Measurements from ENCODE around the gene KIF19. TPM values are rescaled to one million over a fixed set of nuclear protein-coding genes. Genes with fewer than 3 reads are reported as not detected.

KIF19 gene
- total and polyA plus RNA-seq, 2 of the 8 experiments (the other 6 are each of a cell fraction or from before 2014, with no cell fraction given) = 0.52 to 0.77 TPM

DNA sequence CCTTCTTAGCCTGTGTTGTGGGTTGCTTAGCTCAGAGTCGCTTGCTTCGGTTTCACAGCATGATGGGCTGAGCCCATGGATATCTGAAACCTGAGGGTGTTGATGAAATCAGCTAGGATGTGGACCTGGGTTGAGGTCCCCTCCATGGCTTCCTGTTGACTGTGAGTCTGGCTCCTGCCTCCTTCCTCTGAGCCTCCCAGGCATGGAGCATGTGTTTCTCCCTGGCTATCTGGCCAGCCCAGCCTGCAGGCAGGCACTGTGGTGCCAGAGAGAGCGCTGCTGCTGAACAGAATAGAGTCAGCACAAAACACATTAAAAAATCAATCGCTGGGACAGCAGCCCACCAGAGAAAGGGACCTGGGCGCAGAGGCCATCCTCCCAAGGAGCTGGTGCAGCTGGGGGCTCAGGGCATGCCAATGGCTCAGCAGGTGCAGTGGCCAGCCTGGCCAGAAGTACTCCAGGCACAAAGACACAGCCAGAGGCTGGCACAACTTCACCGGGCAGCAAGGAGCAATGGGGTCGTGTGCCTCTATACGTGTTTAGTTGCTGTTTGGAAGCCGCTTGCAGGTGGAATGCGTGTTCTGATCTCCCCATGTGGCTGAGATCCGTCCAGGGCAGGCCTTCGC lies 77.6 kb downstream of the KIF19 start (continued):
- TF ChIP-seq, protein P1, sequence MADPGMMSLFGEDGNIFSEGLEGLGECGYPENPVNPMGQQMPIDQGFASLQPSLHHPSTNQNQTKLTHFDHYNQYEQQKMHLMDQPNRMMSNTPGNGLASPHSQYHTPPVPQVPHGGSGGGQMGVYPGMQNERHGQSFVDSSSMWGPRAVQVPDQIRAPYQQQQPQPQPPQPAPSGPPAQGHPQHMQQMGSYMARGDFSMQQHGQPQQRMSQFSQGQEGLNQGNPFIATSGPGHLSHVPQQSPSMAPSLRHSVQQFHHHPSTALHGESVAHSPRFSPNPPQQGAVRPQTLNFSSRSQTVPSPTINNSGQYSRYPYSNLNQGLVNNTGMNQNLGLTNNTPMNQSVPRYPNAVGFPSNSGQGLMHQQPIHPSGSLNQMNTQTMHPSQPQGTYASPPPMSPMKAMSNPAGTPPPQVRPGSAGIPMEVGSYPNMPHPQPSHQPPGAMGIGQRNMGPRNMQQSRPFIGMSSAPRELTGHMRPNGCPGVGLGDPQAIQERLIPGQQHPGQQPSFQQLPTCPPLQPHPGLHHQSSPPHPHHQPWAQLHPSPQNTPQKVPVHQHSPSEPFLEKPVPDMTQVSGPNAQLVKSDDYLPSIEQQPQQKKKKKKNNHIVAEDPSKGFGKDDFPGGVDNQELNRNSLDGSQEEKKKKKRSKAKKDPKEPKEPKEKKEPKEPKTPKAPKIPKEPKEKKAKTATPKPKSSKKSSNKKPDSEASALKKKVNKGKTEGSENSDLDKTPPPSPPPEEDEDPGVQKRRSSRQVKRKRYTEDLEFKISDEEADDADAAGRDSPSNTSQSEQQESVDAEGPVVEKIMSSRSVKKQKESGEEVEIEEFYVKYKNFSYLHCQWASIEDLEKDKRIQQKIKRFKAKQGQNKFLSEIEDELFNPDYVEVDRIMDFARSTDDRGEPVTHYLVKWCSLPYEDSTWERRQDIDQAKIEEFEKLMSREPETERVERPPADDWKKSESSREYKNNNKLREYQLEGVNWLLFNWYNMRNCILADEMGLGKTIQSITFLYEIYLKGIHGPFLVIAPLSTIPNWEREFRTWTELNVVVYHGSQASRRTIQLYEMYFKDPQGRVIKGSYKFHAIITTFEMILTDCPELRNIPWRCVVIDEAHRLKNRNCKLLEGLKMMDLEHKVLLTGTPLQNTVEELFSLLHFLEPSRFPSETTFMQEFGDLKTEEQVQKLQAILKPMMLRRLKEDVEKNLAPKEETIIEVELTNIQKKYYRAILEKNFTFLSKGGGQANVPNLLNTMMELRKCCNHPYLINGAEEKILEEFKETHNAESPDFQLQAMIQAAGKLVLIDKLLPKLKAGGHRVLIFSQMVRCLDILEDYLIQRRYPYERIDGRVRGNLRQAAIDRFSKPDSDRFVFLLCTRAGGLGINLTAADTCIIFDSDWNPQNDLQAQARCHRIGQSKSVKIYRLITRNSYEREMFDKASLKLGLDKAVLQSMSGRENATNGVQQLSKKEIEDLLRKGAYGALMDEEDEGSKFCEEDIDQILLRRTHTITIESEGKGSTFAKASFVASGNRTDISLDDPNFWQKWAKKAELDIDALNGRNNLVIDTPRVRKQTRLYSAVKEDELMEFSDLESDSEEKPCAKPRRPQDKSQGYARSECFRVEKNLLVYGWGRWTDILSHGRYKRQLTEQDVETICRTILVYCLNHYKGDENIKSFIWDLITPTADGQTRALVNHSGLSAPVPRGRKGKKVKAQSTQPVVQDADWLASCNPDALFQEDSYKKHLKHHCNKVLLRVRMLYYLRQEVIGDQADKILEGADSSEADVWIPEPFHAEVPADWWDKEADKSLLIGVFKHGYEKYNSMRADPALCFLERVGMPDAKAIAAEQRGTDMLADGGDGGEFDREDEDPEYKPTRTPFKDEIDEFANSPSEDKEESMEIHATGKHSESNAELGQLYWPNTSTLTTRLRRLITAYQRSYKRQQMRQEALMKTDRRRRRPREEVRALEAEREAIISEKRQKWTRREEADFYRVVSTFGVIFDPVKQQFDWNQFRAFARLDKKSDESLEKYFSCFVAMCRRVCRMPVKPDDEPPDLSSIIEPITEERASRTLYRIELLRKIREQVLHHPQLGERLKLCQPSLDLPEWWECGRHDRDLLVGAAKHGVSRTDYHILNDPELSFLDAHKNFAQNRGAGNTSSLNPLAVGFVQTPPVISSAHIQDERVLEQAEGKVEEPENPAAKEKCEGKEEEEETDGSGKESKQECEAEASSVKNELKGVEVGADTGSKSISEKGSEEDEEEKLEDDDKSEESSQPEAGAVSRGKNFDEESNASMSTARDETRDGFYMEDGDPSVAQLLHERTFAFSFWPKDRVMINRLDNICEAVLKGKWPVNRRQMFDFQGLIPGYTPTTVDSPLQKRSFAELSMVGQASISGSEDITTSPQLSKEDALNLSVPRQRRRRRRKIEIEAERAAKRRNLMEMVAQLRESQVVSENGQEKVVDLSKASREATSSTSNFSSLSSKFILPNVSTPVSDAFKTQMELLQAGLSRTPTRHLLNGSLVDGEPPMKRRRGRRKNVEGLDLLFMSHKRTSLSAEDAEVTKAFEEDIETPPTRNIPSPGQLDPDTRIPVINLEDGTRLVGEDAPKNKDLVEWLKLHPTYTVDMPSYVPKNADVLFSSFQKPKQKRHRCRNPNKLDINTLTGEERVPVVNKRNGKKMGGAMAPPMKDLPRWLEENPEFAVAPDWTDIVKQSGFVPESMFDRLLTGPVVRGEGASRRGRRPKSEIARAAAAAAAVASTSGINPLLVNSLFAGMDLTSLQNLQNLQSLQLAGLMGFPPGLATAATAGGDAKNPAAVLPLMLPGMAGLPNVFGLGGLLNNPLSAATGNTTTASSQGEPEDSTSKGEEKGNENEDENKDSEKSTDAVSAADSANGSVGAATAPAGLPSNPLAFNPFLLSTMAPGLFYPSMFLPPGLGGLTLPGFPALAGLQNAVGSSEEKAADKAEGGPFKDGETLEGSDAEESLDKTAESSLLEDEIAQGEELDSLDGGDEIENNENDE (IDR thresholded peaks at IDR 0.05; ENCODE audit: insufficient replicate concordance, low read length) = no peak
- TF ChIP-seq SRF (IDR thresholded peaks at IDR 0.05; ENCODE audit: low read depth, low read length) = no peak
- TF ChIP-seq RXRA (IDR thresholded peaks at IDR 0.05; ENCODE audit: insufficient read depth, low read depth, low read length) = no peak
- TF ChIP-seq SIN3A (conservative IDR thresholded peaks at IDR 0.05 in 1 of 2, IDR thresholded peaks at IDR 0.05 in 1 of 2; ENCODE audit: low read depth in 1 of 2, low read length in 2 of 2) = no peak
- TF ChIP-seq RNF2 (IDR thresholded peaks at IDR 0.05; ENCODE audit: borderline replicate concordance, low read depth, low read length, missing control alignments, poor library complexity, severe bottlenecking) = no peak
- TF ChIP-seq BCL11A (IDR thresholded peaks at IDR 0.05; ENCODE audit: low read depth in 2 of 2, low read length in 2 of 2) = no peak
- TF ChIP-seq POLR2A (IDR thresholded peaks at IDR 0.05; ENCODE audit: control extremely low read depth in 1 of 2, low read depth in 2 of 2, low read length in 2 of 2) = no peak
- TF ChIP-seq CBX5 (IDR thresholded peaks at IDR 0.05; ENCODE audit: low read depth, low read length) = no peak

Data from H1 (cell line).